ENCODE data around the gene MRGPRX1. TPM values are rescaled to one million over a fixed set of nuclear protein-coding genes. Genes with fewer than 3 reads are reported as not detected.

The MRGPRX1 gene
- total RNA-seq, 4 donors from 2014 or later: not detected

- 70% methylated on average over 16 of the region's 16 CpGs for WGBS
Measured at GRCh38 chr11:18972336-18972735, 33.1 kb upstream of the MRGPRX1 start.

GRCh38 chr11:18969720-18970119 lies 30.5 kb upstream of the MRGPRX1 start:
- TF ChIP-seq EP300 (IDR thresholded peaks at IDR 0.05) (no peak), POLR2AphosphoS5 (IDR thresholded peaks at IDR 0.05) (no peak), CTCF (IDR thresholded peaks at IDR 0.05) (no peak), POLR2A (IDR thresholded peaks at IDR 0.05) (no peak)
- Histone ChIP-seq H3K36me3 (no peaks in the 10 kb centered on the region), H3K27ac (no peak overlapping the region), H3K4me3 (no peak overlapping the region), H3K9me3 (no peaks in the 10 kb centered on the region), H3K27me3 (no peaks in the 10 kb centered on the region), H3K4me1 (no peaks in the 10 kb centered on the region)
- DNase-seq (ENCODE audit: low spot score in 2 of 2): no peak
- 67% methylated on average over 3 of the region's 3 CpGs for WGBS

More at GRCh38 chr11:18972336-18972735, 33.1 kb upstream of the MRGPRX1 start:
- no peak for DNase-seq (ENCODE audit: low spot score in 2 of 2)
- Histone ChIP-seq H3K27me3 (no peaks in the 10 kb centered on the region), H3K4me3 (no peak overlapping the region), H3K4me1 (no peaks in the 10 kb centered on the region), H3K36me3 (no peaks in the 10 kb centered on the region), H3K9me3 (no peaks in the 10 kb centered on the region), H3K27ac (no peak overlapping the region)
- TF ChIP-seq EP300 (IDR thresholded peaks at IDR 0.05) (no peak), POLR2A (IDR thresholded peaks at IDR 0.05) (no peak), POLR2AphosphoS5 (IDR thresholded peaks at IDR 0.05) (no peak), CTCF (IDR thresholded peaks at IDR 0.05) (no peak)

GRCh38 chr11:18958221-18958910 lies 19.2 kb upstream of the MRGPRX1 start:
- whole genome bisulfite sequencing: 28% methylated on average over 1 of the region's 1 CpG
- Histone ChIP-seq H3K4me1 (no peaks in the 10 kb centered on the region), H3K4me3 (no peak overlapping the region), H3K27ac (no peak overlapping the region), H3K9me3 (no peaks in the 10 kb centered on the region), H3K27me3 (no peaks in the 10 kb centered on the region), H3K36me3 (no peaks in the 10 kb centered on the region)
- no peak for DNase-seq (ENCODE audit: low spot score in 2 of 2)
- TF ChIP-seq POLR2AphosphoS5 (IDR thresholded peaks at IDR 0.05): no peak
- TF ChIP-seq CTCF (IDR thresholded peaks at IDR 0.05): no peak
- TF ChIP-seq POLR2A (IDR thresholded peaks at IDR 0.05): no peak
- TF ChIP-seq EP300 (IDR thresholded peaks at IDR 0.05): no peak

- DNase-seq (ENCODE audit: low spot score in 2 of 2): no peak
Measured at GRCh38 chr11:18956630-18957029, 17.4 kb upstream of the MRGPRX1 start.

More at GRCh38 chr11:18956630-18957029, 17.4 kb upstream of the MRGPRX1 start:
- Histone ChIP-seq H3K9me3 (no peaks in the 10 kb centered on the region), H3K27ac (no peak overlapping the region), H3K27me3 (no peaks in the 10 kb centered on the region), H3K4me1 (no peaks in the 10 kb centered on the region), H3K36me3 (no peaks in the 10 kb centered on the region), H3K4me3 (no peak overlapping the region)
- TF ChIP-seq EP300 (IDR thresholded peaks at IDR 0.05) (no peak), POLR2A (IDR thresholded peaks at IDR 0.05) (no peak), POLR2AphosphoS5 (IDR thresholded peaks at IDR 0.05) (no peak), CTCF (IDR thresholded peaks at IDR 0.05) (no peak)
- WGBS: 94% methylated on average over 16 of the region's 16 CpGs
